ENCODE measurements around the gene VAMP4. TPM values are rescaled to one million over a fixed set of nuclear protein-coding genes. Genes with fewer than 3 reads are reported as not detected.

Gene VAMP4
- total and polyA plus RNA-seq, 10 of the 15 experiments (the other 5 are each of a cell fraction or from before 2014, with no cell fraction given): 0.90 to 7.9 (median 4.3) TPM

DNA sequence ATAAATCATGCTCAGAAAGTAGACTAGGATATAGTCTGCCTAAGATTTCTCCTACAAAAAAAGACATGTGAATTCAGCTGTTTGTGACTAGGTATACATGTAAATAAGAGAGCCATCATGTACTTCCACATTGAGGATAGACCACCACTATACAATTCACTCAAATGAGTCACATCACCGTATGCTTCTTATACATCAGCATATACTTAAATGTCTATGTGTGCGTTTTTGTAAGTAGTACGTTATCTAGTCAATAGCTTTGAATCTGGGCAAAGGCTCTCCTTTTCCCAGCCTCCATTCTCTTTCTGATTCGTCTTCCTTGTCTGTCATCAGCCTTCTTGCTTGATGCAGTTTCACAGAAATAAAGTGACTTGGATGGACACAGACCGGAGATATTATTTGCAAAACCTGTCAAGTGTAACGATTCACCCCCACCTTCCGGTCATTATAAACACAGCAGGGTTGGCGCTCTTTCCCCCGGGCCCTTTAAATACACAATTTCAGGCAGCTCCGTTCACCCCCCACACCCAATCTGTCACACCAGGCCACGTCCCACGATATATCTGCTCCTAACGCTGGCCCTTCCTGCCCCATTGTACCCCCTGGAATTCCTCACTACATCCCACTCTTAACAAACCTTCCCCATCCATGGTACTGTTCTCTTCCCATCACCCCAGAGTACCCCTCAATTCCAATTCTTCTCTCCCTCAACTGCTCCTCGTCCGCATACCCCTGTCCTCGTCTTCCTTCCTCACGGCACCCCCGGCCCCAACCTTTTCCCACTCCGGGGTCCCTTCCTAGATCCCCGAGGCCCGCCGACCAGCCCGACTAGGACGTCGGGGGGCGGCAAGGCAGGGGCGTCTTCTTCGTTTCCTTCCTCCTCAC is 636 bp downstream of the VAMP4 start:
- TSS peak; percentile 84 for BruUV-seq (replicated peaks)
- TF ChIP-seq, protein P1, sequence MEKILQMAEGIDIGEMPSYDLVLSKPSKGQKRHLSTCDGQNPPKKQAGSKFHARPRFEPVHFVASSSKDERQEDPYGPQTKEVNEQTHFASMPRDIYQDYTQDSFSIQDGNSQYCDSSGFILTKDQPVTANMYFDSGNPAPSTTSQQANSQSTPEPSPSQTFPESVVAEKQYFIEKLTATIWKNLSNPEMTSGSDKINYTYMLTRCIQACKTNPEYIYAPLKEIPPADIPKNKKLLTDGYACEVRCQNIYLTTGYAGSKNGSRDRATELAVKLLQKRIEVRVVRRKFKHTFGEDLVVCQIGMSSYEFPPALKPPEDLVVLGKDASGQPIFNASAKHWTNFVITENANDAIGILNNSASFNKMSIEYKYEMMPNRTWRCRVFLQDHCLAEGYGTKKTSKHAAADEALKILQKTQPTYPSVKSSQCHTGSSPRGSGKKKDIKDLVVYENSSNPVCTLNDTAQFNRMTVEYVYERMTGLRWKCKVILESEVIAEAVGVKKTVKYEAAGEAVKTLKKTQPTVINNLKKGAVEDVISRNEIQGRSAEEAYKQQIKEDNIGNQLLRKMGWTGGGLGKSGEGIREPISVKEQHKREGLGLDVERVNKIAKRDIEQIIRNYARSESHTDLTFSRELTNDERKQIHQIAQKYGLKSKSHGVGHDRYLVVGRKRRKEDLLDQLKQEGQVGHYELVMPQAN (conservative IDR thresholded peaks at IDR 0.05): peak; percentile 84
- TF ChIP-seq ESRRA (IDR thresholded peaks at IDR 0.05; ENCODE audit: low read length): no peak
- no peak for TF ChIP-seq MYB (IDR thresholded peaks at IDR 0.05; ENCODE audit: borderline replicate concordance, low read depth, low read length)
- TF ChIP-seq PKNOX1 (IDR thresholded peaks at IDR 0.05): peak; percentile 41; the same call in 1 of the 2 replicates
- TF ChIP-seq IKZF2 (IDR thresholded peaks at IDR 0.05): peak; percentile 41 to 58; a peak in 3 of 4 replicates
- TF ChIP-seq ZBTB4 (CRISPR knock-in tag; IDR thresholded peaks at IDR 0.05): no peak
- TF ChIP-seq STAT3 (IDR thresholded peaks at IDR 0.05; ENCODE audit: low read depth, low read length): no peak
- TF ChIP-seq IKZF1 (conservative IDR thresholded peaks at IDR 0.05): no peak; the same call in 1 of the 2 replicates
- no peak for TF ChIP-seq KLF5 (IDR thresholded peaks at IDR 0.05; ENCODE audit: partially characterized antibody)
- TF ChIP-seq E2F8 (IDR thresholded peaks at IDR 0.05; ENCODE audit: low read depth, partially characterized antibody): no peak
- TF ChIP-seq TBL1XR1 (IDR thresholded peaks at IDR 0.05; ENCODE audit: low read depth, low read length): 0 out of 2 replicates have a peak, but pooled peaks have one; percentile 4

More for the DNA sequence above, 636 bp downstream of the VAMP4 start:
- ChIA-PET POLR2A (interaction anchor here (1.1 to 4.1 kb wide), 6 partner anchors 9 to 791 kb away, joined by 3 to 18 read pairs (median 8); partner anchors contain the start of genes METTL13, PRRC2C and SUCO), SMC1A (ENCODE audit: uncharacterized antibody, unreplicated experiment) (interaction anchor here (0.8 to 6.7 kb wide), 7 partner anchors 11 to 702 kb away, joined by 3 to 27 read pairs (median 5); partner anchors contain the start of gene PRRC2C), CTCF (interaction anchor here (0.8 to 2.2 kb wide), 12 partner anchors 13 to 428 kb away, joined by 3 to 11 read pairs (median 4); partner anchors contain the start of genes FMO4, METTL13 and PRRC2C), RAD21 (ENCODE audit: unreplicated experiment) (interaction anchor here (0.7 to 2.8 kb wide), 5 partner anchors 25 to 256 kb away, joined by 3 to 11 read pairs (median 8); partner anchors contain the start of gene PRRC2C)
- H3K79me2 ChIP-seq (ENCODE audit: control insufficient read depth, insufficient read depth, low read length): peaks cover 8% of the 10 kb centered on the region
- WGBS (ENCODE audit: insufficient coverage, insufficient replicate concordance, low lambda C conversion rate, missing lambda C conversion rate): under 1% methylated on average over 28 of the region's 28 CpGs
- no peaks in the 10 kb centered on the region for H3K9me3 ChIP-seq (replicated peaks; ENCODE audit: control insufficient read depth, insufficient read depth, low read length)
- peaks cover 4% of the 10 kb centered on the region for H3K4me1 ChIP-seq (ENCODE audit: control insufficient read depth, insufficient read depth, low read length)
- peaks cover 0 to 6% of the 10 kb centered on the region in 2 experiments; a peak in 1 of 4 replicates for H3K36me3 ChIP-seq (ENCODE audit: control insufficient read depth in 2 of 2, insufficient read depth in 2 of 2, low read length in 1 of 2)
- ATAC-seq (peak; percentile 75), FAIRE-seq (no peak), DNase-seq (ENCODE audit: low read depth, low spot score) (peak; percentile 30)
- H3K4me3 ChIP-seq: peak overlapping the region; percentile 83
- no peaks in the 10 kb centered on the region for H3K27me3 ChIP-seq (replicated peaks in 1 of 2; ENCODE audit: control insufficient read depth in 2 of 2, insufficient read depth in 2 of 2, low read length in 1 of 2)
- H2AFZ ChIP-seq (ENCODE audit: control insufficient read depth, low read depth, low read length): peak overlapping the region; percentile 100
- H4K20me1 ChIP-seq (ENCODE audit: control insufficient read depth, insufficient read depth): no peaks in the 10 kb centered on the region
- in situ Hi-C loops (cut with MboI) (no loop called here), intact Hi-C loops (cut with micrococcal nuclease; ENCODE audit: unreplicated experiment) (loop anchor here (10.0 kb wide), 1 partner anchor 256 kb away; the partner anchor contains the start of gene PRRC2C)
- H3K4me2 ChIP-seq (ENCODE audit: control insufficient read depth, insufficient read depth): peak overlapping the region; percentile 96
- H3K27ac ChIP-seq (ENCODE audit: control insufficient read depth, insufficient read depth): peak overlapping the region; percentile 92
- H3K9ac ChIP-seq (ENCODE audit: control insufficient read depth, insufficient read depth, low read length): peak overlapping the region; percentile 70
